Measurements from ENCODE around the gene SPDL1.
A peak's percentile ranks its signal among the peaks of the same experiment; 100 is the strongest.
"Not testable (repeated sequence)": the region's sequence is repeated elsewhere in the genome, so short reads cannot be mapped to it uniquely, and the experiment has no call there.

SPDL1 gene

DNA sequence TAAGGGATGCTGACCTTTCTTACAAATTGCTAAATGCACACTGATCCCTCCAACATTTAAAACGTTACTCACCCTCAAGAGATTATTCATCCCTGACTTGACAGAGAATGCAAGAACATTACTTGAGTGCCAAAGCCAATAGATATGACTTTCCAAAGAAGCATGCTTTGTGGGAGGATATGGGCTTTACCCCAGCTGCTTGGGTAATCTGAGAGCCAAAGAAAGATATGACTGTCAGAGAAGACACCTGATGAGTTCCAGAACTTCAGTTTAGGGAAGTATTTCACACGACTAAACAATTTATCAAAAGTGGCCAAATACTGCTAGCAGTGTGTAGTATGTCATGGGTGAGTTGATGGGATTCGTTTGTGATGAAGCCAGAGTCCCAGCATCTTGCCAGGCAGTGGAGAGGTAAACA lies 7.4 kb upstream of the SPDL1 start:
- no peak for DNase-seq

DNA sequence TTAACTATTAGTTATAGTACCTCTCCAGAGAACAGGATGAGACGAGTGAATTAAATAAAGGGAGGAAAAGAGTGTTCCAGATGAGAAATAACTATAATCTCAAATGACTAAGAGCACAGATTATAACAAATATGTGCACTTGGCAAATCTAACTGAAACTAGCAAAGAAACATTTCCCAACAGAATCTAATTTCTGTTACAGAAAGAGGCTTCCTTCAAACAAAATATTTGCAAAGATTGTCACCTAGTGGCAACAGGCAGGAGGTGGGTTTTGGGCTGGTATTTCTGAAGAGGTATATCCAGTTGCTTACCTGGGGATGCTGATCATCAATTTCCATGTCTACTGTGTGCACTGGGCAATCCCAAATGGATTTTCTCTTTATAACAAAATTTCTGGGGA lies 5.6 kb upstream of the SPDL1 start:
- DNase-seq: no peak

DNA sequence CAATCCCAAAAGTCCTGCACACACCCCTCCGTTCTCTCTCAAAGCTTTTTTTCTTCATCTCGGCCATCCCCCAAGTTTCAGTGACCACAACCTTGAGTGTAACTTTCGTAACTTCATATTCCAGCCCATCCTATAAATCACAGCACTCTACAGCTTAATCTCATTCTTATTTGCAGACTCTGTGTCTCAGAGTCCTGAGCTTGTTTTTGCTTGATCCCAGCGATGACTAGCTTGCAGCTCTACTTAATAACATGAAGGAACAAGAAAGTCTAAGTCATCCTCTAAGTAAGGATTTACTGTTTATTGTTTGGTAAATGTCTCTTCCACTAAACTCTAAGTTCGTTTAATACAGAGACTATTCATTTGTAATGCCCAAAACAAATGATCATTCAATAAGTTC lies 2.6 kb upstream of the SPDL1 start:
- DNase-seq: no peak

DNA sequence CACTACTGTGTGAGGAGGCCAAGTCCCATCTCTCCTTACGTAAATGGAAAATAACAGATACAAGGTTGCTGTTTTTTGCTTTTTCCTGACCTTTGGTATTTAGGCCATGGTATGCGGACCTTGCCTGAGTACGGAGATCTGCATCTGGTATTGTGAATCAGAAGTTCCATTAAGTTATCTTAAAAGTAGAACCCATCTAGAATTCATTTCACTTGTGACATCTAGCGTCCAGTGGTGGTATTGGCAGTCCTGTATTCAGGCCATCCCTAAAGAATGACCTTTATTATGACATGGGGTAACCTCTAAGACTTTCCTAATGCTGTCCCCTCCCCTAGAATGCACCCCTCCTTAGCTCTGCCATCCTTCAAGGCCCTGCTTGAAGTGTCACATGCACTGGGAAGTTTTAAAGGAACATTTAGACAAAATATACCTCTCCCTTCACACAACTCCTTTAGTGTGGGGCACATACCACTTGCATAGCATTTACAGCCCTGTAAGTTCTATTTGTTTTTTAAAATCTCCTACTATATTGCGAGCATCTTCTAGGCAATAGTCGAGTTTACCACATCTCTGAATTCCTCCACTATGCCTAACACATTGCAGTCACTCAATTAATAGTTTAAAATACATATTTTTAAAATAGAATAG lies 1.9 kb upstream of the SPDL1 start:
- peak; percentile 56 to 71 for DNase-seq

GRCh38 chr5:169583101-169583423 lies 511 bp upstream of the SPDL1 start:
- DNase-seq: no peak

GRCh38 chr5:169584998-169585451 lies 1.5 kb downstream of the SPDL1 start:
- DNase-seq: no peak

DNA sequence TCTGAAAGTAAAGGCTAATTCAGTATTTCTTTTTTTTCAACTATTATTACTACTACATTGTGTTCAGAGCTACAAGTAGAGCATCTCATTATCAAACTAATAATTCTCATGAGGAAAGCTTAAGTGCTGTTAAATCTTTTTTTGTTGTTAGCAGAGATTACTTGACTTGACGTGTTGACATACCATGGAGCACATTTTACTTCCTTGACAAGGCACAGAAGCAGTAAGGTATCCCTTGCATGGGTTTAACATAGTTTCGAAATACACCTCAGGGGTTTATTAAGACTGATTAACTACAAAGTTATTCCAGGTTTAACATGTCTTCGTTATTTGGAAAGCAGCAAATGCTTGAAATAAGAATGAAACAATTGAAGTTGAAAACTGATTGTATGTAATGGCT lies 7.0 kb downstream of the SPDL1 start:
- no peak for DNase-seq

DNA sequence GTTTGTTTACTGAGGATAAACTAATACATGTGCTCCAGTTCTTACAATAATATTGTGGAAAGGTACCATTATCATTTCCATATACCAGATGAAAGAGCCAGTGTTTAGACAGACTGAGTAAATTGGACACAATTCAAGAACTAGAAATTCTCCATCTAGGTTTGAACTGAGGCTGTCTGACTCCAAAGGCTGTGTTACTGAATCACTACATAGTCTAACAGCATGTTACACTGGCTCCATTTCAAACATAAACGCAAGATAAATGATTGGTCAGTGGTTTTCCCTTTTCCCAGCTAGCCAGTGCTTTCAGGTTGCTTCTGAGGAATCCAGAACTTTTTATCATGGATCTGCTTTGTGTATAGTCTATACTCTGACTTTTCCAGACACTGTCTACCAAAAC lies 8.1 kb downstream of the SPDL1 start:
- DNase-seq: no peak

DNA sequence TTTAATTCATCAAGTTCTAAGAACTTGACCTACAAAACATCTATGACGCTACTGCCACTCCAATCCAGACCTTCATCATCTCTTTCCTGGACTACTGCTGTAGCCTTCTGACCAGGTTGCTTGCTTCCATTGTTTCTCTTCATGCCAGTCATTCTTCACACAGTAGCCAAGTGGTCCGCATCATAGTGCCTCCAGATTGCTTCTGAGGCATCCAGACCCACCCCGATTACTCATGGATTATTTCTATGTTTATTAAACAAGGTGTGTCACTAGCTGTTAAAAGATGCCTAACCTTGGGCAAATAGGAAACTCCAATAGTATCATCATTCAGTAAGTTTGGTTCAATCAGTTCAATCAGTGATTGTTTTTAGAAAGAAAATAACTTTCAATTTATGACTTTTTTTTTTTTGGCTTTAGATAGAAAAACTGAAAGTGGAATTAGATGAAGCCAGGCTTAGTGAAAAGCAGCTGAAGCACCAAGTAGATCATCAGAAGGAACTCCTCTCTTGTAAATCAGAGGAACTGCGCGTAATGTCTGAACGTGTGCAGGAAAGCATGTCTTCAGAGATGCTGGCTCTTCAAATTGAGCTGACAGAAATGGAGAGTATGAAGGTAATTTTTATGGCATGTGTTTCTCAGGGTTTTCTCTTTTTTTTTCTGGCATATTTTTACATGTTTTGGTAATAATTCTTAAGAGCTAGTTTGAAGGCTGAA lies 9.5 kb downstream of the SPDL1 start:
- DNase-seq: no peak

GRCh38 chr5:169595172-169595820 lies 11.7 kb downstream of the SPDL1 start:
- DNase-seq: no peak

- no peak for DNase-seq
These were observed 15.9 kb downstream of the SPDL1 start for GRCh38 chr5:169599451-169599850.

GRCh38 chr5:169602535-169602934 lies 19.0 kb downstream of the SPDL1 start:
- DNase-seq: no peak

- no peak for DNase-seq
These were observed 22.7 kb downstream of the SPDL1 start for GRCh38 chr5:169606279-169606678.

GRCh38 chr5:169607882-169608281 lies 24.3 kb downstream of the SPDL1 start:
- no peak for DNase-seq

DNA sequence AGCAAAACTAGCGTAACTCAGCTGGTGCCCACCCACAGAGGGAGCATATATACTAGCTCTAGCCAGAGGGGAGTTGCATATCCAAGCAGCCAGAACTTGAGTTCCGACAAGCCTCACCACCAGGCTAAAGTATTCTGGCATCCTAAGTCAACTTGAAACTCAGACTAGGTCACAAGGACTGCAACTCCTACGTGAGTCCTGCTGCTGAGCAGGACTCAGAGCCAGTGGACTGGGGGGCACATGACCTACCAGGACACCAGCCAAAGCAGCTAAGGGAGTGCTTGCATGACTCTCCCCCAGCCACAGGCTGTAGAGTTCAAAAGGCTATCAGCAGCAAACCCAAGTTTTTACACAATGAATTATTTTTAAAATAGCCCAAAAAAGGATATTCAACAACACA lies 26.1 kb downstream of the SPDL1 start:
- DNase-seq: no peak

- DNase-seq: no peak
These were observed 27.0 kb downstream of the SPDL1 start for GRCh38 chr5:169610606-169611005.

- no peak for DNase-seq
These were observed 32.0 kb downstream of the SPDL1 start for GRCh38 chr5:169615561-169615960.

DNA sequence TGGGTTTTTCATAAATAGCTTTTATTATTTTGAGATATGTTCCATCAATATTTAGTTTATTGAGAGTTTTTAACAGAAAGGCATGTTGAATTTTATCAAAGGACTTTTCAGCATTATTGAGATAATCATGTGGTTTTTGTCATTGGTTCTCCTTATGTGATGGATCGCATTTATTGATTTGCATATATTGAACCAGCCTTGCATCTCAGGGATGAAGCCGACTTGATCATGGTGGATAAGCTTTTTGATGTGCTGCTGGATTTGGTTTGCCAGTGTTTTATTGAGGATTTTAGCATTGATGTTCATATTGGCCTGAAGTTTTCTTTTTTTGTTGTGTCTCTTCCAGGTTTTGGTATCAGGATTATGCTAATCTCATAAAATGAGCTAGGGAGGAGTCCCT lies 40.7 kb downstream of the SPDL1 start:
- DNase-seq: not testable (repeated sequence)

DNA sequence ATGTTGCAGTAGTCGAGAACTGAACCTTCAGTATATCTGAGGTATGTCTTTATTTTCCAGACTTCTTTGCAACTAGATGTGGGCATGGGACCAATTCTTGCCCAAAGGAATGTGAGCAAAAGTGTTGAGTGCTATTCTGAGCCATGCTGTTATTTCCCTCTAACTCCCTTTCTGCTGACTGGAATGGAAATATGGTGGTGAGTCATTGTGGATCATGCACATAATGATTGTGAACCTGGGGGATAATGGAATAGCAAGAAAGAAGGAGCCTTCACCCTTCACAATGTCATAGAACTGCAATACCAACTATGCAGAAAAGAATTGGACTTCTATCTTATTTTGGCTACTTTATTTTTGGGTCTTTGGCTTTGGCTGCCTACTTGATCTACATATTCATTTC lies 43.2 kb downstream of the SPDL1 start:
- DNase-seq: no peak

DNA sequence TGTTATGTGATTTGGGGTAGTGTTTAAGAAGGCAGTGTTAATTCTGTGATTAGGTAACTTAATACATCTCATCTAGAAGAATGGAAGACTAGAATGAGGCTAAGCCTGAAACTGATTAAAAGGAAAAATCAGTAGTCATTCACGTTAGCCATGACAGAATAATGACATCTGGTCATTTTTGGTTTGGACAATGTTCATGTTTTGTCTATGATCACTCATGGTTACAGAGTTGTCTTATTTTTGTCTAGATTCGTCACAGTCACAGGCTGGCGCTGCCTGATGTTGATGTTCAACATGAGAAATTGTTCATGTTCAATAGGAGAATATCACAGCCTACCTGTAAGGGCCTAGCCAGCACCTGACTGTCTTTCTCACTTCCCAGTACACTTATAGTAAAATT lies 44.0 kb downstream of the SPDL1 start:
- no peak for DNase-seq

DNA sequence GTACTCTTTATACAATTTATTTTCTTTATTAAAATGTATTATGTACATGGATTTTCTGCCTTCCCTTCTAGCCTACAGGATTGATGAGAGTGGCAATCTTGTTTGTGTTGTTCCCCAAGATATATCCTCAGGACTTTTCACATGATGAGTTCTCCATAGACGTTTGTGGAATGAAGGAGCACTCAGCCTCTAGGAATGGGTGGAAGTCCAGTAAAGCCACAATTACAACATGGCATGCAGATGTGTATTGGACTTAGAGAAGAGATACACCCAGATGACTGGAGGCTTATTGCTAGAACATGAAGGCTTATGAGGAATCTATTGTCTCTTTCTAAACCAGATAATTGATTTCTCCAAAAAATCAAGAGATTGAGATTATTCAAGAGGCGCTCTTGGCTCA lies 45.3 kb downstream of the SPDL1 start:
- DNase-seq: no peak

GRCh38 chr5:169629847-169630548 lies 46.4 kb downstream of the SPDL1 start:
- DNase-seq: no peak

GRCh38 chr5:169631360-169631759 lies 47.8 kb downstream of the SPDL1 start:
- no peak for DNase-seq

- no peak for DNase-seq
These were observed 49.4 kb downstream of the SPDL1 start for GRCh38 chr5:169632946-169633345.
